Stimulated activated CD8-positive, alpha-beta memory T cell treated with anti-CD3 and anti-CD28 coated beads, Interleukin-4, amount 100 ng/mL, for 4 hours (primary cell): Measurements from ENCODE around the gene ZFP82.
A peak's percentile ranks its signal among the peaks of the same experiment; 100 is the strongest.

Source experiments
- DNase-seq, 2 donors: peaks; one replicate each; pipeline ENCODE4 v3.0.0-alpha.2; 2020; ENCODE audit warnings: low read depth in 2 of 2, low spot score in 1 of 2

The ZFP82 gene

DNA sequence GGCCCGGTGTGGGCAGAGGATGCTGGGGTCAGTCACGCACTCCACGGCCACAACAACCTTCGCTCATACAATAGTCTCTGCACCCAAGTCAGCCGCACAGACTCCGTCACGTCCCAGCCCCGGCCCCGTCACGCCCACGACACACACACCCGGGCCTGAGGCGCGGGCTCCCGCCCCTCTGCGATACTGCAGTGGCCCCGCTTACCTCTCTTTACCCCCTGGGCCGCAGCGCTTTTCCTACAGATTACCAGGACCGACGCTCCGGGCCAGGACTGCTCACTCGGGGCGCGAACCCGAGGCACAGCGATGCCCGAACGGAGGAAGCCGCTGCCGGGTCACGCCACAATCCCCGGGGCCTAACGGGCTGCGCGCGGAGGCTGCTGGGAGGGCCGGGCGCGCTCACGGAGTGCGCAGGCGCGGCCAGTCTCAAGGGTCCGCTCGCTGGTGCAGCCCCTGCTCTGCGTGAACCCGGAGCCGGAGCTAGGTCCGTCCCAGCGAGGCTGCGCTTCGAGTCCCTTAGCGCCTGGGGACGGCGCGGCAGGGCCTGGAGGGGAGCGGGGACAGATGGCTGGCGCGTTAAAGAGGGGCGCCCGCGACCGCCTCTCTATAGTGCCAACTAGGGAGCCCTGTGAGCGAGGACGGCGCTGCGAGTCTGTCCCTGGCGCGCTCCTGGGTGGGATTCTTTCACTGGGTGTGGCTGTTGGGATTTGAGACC lies at the start of gene ZFP82:
TSS of gene ZFP82 (minus strand) at position 358 of the 715 bp plus-strand sequence. CDS start 8,855 bp downstream, outside the sequence.
- peak; percentile 51 to 64 for DNase-seq

DNA sequence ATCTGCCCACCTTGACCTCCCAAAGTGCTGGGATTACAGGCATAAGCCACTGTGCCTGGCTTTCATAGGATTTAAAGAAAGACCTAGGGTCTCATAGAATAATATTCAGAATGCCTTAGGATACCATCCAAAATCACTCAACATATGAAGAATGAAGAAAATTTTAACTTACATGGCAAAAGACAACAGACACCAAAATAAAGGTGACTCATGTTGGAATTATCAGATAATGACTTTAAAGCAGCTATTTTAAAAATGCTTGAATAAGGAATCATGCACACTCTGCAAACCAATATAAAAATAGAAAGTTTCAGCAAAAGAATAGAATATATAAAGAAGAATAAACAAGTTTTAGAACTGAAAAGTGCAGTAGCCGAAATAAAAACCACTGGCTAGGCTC lies 41.6 kb upstream of the ZFP82 start:
- DNase-seq = no peak

DNA sequence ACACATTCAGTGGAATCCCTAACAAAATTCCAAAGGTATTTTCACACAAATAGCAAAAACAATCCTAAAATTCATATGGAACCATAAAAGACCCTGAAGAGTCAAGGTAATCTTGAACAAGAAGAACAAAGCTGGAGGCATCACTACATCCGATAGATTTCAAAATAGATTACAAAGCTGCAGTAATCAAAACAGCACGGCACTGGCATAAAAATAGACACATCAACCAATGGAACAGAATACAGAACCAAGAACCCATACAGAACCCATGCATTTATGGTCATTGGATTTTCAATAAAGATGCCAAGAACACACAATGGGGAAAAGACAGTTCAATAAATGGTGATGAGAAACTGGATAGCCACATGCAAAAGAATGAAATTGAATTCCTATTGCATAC lies 38.4 kb upstream of the ZFP82 start:
- no peak for DNase-seq

DNA sequence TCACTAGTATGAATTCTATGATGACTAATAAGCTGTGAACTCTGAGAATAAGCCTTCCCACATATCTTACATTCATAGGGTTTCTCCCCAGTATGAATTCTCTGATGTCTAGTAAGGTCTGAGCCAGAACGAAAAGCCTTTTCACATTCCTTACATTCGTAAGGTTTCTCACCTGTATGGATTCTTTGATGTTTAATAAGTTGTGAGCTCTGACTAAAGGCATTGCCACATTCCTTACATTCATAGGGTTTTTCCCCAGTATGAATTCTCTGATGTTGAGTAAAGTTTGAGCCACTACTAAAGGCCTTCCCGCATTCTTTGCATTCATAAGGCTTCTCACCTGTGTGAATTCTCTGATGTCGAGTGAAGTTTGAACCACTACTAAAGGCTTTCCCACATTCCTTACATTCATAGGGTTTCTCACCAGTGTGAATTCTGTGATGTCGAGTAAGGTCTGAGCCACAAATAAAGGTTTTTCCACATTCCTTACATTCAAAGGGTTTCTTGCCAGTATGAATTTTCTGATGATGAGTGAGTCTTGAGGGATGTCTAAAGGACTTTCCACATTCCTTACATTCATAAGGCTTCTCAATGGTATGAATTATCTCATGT lies 30.7 kb upstream of the ZFP82 start:
- no peak for DNase-seq

DNA sequence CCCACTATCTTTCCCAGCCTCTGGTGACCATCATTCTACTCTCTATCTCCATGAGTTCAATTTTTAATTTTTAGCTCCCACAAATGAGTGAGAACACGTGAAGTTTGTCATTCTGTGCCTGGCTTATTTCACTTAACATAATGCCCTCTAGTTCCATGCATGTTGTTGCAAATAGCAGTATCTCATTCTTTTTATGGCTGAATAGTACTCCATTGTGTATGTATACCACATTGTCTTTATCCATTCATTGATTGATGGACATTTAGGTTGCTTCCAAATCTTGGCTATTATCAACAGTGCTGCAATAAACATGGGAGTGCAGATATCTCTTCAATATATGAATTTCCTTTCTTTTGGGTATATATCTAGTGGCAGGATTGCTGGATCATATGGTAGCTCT lies 22.9 kb upstream of the ZFP82 start:
- DNase-seq = no peak

DNA sequence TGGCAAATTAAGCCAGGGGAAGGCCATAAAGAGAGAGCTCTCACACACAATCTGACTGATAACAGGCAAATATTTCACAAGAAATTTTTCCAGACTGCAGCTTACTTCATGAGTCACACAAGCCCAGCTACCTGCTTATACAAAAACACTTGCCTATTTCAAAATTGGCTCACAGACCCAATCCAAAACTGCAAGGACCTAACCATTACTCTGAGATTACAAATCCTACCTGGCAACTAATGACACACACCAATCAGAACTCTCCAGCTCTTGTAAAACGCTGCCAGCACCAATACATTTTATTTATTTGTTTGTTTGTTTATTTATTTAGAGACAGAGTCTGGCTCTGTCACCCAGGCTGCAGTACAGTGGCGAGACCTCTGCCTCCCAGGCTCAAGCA lies 18.1 kb upstream of the ZFP82 start:
- DNase-seq = no peak

DNA sequence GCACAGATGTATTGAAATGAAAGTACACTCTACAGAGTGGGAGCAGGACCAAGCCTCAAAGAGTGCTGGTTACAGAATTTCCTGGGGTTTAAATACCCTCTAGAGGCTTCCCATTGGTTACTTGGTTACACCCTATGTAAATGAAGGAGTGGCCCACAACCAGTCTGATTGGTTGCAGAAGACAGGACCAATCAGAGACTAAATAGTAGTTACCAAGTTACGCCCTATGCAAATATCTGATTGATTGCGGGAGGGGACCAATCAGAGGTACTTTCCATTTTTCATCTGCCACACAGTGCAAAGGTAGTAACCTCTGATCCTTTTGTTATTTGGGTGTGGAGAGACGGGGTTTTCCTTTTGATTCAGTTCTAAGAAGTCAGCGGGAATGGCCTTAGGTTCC lies 5.5 kb upstream of the ZFP82 start:
- no peak for DNase-seq

DNA sequence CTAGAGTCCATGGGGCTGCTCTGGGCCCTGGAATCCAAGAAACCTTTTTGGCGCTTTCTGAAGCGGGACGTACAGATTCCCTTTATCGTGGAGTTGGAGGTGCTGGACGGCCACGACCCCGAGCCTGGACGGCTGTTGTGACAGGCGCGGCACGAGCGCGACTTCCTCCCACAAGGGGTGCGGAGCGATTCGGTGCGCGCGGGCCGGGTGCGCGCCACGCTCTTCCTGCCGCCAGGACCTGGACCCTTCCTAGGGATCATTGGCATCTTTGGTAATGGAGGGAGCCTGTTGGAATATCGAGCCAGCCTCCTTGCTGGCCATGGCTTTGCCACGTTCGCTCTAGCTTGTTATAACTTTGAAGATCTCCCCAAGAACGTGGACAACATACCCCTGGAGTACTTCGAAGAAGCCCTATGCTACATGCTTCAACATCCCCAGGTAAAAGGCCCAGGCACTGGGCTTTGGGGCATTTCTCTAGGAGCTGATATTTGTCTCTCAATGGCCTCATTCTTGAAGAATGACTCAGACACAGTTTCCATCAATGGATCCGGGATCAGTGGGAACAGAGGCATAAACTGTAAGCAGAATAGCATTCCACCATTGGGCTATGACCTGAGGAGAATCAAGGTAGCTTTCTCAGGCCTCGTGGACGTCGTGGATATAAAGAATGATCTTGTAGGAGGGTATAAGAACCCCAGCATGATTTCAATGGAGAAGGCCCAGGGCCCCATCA lies 3.5 kb upstream of the ZFP82 start:
- no peak for DNase-seq

DNA sequence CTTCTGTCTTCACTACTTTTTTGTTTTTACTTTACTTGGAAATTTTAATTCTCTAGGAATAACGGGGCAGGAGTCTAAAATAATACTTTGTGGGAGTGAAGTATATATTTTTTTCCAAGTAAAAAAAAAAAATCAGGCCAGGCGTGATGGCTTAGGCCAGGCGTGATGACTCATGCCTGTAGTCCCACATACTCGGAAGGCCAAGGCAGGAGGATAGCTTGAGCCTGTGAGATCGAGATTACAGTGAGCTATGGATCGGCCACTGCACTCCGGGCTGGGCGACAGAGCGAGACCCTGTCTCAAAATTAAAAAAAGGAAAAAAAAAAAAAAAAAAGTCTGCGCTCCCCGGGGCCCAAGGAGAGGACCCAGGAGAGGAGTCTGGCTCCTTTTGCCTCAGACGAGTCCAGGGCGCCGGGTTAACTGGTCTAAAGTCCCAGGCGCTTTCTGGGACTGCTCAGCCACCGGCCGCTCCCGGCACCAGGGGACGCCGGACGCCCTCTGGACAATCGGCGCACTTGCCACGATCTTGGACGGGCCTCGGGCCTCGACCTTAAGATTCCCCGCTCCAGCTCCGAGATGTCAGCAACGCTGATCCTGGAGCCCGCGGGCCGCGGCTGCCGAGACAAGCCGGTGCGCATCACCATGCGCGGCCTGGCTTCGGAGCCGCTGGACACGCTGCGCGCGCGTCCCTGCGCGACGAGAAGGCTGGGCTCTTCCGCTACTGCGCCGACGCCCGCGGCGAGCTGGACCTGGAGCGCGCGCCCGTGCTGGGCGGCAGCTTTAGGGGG lies 2.7 kb upstream of the ZFP82 start:
- no peak for DNase-seq

DNA sequence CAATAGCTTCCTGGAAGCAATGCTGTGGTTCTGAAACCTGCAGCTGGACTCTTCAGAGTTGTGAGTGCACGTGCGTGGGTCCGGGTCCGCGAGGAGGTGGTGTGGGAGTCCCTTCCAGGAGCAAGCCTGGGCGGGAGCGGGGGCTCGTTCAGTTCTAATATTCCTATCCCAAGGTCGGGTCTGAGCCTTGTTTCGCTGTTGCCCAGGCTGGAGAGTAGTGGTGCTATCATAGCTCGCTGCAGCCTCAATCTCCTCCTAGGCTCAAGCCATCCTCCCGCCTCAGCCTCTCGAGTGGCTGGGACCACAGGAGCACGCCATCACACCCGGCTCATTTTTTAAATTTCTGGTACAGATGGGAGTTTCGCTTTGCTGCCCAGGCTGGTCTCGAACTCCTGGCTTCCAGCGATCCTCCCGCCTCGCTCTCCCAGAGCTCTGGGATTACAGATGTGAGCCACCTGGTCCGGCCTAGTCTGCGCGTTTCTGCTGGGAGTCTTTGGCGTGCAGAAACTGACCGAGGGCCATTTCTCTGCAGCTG lies 625 bp downstream of the ZFP82 start:
- DNase-seq = no peak

DNA sequence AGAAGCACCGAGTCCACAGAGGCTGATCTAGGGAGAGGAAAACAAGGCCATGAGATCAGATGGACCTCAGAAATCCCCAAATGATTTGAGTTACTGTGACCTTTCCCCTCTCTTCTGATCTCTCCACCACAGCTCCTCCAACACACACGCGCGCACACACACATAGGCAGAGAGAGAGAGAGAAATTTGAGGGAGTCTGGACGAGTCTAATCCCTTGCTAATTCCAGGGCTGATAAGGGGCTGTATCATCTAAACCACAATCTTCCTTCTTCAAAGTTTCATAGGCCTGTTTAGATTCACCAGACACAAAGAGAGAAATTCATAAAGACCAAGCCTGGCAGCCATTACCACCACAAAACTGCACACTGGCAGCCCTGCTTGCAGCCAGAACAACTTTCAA lies 8.6 kb downstream of the ZFP82 start:
- DNase-seq = no peak

DNA sequence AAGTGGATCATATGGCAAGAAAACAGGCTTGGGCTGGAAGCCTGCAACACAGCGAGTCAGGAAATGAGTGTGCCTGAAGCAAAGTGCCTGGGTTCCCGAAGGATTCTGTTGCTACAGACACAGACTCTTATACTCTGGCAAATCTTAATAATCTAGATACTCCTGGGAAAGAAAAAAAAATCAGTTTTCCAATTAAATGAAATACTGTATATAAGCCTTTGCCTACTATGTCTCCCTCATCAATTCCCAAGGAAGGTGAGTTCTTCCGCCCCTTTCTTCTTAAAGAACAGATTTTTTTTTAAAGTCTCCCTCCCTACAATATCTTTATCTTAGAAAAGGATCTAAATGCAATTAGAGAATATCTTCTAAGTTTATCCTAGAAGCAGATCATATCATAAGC lies 10.3 kb downstream of the ZFP82 start:
- DNase-seq = no peak

DNA sequence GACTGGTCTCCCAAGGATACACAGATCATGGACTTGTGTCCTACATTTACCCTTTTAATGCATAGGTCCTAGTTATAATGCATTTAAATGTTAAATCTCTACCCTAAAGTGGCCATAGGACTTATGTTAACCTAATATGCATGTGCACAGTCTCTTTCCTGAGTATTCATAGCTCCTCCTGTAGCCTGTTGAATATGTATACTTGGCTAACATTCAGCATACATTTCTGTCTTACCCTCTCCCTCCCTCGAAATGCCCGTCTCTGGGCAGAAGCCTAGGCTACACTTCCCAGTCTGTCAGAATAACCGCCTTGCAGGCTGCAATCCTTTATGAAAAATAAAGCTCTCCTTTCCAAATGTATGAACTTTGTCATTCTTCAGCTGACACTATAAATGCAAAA lies 13.9 kb downstream of the ZFP82 start:
- no peak for DNase-seq

DNA sequence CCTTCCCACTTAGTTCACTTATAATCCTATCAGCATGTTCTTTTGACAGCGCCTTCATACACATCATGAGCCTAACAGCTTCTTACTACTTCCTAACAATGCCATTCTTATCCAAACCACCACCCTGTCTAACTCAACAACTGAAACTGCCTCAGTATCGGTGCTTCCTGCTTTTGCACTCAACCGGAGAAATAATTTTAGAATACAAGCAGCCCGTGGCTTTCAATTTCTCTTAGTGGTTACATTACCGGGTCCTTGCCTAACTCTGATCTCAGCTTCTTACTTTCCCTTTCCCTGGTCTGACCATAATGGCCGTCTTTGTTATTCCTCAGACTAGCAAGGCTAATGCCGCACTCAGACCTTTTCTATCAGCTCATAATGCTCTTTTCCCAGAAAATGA lies 17.0 kb downstream of the ZFP82 start:
- no peak for DNase-seq

DNA sequence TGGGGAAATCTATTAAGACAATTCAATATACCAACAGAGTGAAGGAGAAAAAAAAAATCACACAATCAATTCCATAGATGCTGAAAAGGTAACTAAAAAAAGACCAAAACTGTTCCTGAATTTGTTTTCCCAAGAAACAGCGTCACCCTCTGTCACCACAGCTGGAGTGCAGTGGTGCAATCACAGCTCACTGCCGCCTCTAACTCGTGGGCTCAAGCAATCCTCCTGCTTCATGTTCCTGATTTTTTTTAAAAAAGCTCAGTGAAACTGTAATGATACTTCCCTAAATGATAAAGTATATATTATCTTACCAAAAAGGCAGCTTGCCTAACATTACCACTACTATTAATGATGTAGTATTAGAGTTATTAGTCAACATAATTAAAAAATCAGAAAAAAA lies 19.9 kb downstream of the ZFP82 start:
- no peak for DNase-seq

DNA sequence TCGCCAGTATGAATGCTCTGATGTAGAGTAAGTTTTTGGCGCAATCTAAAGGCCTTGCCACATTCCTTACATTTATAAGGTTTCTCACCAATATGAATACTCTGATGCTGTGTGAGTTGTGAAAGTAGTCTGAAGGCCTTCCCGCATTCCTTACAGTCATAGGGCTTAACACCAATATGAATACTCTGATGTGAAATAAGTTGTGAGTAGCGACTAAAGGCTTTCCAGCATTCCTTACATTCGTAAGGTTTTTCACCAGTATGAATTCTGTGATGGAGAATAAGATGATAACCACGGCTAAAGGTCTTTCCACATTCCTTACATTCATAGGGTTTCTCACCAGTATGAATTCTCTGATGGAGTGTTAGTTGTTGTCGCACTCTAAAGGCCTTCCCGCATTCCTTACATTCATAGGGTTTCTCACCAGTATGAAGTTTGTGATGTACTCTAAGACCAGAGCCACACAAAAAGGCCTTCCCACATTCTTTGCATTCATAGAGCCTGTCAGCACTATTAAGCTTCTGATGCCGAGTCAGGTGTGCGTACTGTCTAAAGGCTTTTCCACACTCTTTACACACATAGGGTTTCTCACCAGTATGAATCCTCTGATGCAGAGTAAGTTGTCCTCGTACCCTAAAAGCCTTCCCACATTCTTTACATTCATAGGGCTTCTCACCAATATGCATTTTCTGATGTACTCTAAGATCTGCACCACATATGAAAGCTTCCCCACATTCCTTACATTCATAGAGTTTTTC lies 25.3 kb downstream of the ZFP82 start:
- no peak for DNase-seq

DNA sequence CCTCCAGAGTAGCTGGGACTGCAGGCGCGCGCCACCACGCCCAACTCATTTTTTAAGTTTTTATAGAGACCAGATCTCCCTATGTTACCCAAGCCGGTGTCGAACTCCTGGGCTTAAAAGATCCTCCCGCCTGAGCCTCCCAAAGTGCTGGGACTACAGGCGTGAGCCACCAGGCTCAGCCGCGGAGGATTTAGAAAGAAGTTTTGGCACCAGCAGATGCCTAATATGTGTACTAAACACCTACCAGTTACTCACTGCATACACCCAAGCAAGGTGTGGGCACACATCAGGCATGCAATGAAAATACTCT lies 39.0 kb downstream of the ZFP82 start:
- no peak for DNase-seq

DNA sequence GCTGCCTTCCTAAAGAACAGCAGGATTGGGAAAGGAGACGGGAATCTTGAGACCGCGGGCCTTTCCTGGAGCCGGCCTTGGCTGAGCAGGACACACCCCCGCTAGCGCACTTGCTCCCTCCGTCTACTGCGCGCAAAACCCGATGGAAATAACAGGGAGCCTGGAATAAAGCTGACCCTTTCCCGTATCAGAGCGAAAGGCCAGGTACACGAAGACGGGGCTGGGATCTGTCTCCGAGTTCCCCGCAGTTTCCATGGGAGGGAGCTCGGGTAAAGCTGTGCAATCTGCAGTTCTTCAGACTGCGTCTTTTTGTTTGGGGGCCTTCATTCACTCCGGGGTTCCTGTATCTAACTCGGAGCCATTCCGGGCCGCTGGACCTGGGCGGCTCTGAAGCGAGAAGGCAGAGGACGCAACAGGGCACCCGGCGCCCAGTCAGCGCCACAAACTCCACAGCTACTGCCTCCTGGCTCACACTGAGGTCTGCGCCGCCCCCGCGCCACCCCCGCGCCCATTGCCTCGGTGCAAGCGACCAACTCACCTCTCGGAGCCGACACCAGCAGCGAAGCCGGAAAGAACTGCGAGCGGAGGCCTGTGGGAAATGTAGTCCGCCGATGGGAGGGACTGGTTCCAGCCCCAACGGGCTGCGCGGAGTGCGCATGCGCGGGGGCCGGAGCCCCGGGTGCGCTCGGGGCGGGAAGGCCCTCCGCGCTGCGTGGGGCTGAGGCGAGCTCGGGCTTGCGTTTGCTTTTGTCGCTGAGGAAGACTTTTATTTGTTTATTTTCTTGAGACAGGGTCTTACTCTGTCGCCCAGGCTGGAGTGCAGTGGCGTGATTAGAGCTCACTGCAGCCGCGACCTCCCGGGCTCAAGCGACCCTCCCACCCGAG lies 39.6 kb downstream of the ZFP82 start, which contains the start of gene ZFP14:
TSS of gene ZFP14 (minus strand) at position 577 of the 885 bp plus-strand sequence. CDS start 11,309 bp downstream, outside the sequence.
- peak; percentile 91 to 95 for DNase-seq

DNA sequence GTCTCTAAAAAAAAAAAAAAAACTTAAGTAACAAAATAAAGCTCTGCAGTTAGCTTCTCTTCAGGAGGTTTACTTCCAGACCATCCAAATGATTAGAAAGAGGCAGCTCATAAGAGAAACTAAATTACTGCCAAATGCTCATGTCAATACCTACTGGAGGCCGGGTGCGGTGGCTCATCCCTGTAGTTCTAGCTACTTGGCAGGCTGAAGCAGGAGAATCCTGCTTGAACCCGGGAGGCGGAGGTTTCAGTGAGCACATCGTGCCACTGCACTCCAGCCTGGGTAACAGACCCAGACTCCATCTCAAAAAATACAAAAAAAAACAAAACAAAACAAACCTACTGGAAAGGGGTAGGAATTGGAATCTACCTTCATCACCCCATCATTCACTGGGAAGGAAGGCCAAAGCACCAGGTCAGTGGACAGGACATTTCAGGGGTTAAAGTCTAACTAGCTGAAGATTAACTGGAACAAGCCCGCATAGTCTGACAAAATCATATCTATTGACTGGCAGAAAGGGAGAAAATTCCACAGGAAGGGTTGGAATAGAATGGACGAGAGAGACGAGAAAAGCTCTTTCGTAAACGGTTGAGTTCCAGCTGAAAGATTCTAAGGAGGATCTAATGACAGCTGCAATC lies 40.8 kb downstream of the ZFP82 start:
- no peak for DNase-seq
